NT2/D1 (cell line): Measurements from ENCODE around the gene LGALS14.
"Not testable (repeated sequence)": the region's sequence is repeated elsewhere in the genome, so short reads cannot be mapped to it uniquely, and the experiment has no call there.

Experiments
- SUZ12 ChIP-seq: IDR thresholded peaks from 2 replicates; pipeline ENCODE4 v1.6.1; 2011; ENCODE audit not compliant: insufficient read length, insufficient read depth; ENCODE audit errors: extremely low read depth
- YY1 ChIP-seq: IDR thresholded peaks from 2 replicates; pipeline ENCODE4 v1.6.1; 2011; ENCODE audit not compliant: insufficient read length, insufficient read depth

DNA sequence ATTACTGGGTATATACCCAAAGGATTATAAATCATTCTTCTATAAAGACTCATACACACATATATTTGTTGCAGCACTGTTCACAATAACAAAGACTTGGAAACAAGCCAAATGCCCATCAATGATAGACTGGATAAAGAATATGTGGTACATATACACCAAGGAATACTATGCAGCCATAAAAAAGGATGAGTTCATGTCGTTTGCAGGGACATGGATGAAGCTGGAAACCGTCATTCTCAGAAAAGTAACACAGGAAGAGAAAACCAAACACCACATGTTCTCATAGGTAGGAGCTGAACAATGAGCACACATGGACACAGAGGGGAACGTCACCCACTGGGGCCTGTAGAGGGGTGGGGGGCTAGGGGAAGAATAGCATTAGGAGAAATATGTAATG is 15.9 kb downstream of the LGALS14 start:
- TF ChIP-seq SUZ12, YY1: not testable (repeated sequence)
